ENCODE results near the gene TRAF3.

DNA sequence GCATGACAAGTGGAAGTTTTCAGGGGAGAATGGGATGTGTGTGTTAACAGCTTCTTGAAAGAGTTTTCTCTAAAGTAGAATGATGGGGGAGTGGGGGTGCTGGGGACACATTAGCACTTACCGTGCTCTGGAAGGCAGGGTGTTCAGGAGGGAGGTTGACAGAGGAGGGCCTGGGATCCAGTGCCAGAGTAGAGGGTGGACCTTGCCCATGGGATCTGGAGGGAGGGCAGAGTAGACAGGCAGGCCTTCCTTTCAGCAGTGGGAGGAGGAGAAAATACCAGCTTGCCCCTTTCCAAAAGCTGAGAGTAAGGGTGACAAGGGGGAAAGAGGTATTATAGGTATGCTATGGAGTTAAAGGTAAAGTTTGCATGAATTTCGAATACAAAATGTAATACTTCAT is 40.1 kb downstream of the TRAF3 start:
- TF ChIP-seq ZNF274 (IDR thresholded peaks at IDR 0.05; ENCODE audit: low read depth, low read length) (no peak), YY1 (IDR thresholded peaks at IDR 0.05; ENCODE audit: insufficient read depth, insufficient read length) (no peak), SUZ12 (IDR thresholded peaks at IDR 0.05; ENCODE audit: extremely low read depth, insufficient read depth, insufficient read length) (no peak)

Data from NT2/D1 (cell line).